Inferior parietal cortex (tissue), 1 donor: ENCODE measurements around the gene FARS2.

ENCODE experiments used
- DNase-seq: peaks from one replicate; pipeline ENCODE4 v3.0.0-alpha.2; 2016; ENCODE audit errors: extremely low spot score

FARS2 gene

DNA sequence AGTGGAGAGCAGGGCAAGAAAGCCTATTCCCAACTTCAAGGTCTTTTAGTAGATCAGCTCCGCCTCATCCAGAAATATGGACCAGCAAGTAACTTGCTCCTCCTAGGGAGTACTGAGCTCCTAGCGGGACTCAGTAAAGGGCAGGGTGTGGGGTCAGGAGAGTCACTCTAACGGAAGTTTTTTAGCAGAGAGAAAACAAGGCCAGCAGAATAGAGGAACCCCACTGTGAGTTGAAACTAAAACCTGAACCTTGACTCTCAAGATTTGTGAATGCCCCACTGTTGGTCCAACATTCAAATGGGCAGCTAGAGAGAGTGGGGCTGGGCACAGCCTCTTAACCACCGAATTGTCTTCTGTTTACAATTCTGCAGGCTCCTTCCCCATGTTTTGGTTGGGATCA is 244.8 kb downstream of the FARS2 start:
- DNase-seq, result no peak

DNA sequence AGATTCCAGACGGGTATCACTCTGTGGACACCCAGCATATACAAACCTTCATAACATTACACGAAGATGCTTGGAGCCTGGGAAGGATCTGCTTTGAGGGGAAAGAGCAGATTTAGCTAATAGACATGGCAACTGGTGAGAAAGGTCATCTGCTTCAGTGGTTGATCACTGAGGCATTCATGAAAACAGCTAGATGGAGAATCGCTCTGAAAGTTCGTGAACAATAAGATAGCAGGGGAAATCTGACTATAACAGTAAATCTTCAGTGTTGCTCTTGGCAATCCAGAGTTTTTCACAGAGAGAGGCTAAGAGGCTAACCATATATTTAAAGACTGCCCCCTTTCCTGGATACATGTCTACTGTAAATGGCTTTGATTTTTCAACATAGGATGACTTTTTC is 245.3 kb downstream of the FARS2 start:
- DNase-seq, result no peak

DNA sequence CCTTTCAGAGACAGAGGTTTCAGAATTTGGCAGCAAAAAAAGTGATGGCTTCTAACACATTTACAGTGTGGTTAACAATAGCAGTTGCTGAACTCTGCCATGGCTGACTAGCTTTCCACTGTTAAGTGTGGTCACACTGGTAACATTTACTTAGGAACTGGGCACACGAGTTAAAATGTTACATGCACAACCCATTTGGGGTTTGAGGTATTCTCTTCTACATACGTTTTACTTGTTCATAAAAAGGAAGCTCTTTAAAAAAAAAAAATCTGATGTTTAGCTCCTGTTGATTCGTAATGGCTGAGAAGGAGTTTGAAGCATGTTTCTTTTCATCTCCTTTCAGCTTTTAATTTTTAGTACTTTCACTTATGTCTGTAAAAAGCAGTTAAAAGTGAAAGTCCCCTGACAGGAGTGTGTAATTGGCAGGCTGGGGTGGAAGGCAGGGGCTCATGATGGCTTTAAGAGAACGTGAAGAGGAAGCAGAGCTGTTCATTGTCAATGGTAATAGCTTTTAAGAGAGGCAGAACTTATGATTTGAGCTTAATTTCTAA is 245.9 kb downstream of the FARS2 start:
- DNase-seq, result no peak

DNA sequence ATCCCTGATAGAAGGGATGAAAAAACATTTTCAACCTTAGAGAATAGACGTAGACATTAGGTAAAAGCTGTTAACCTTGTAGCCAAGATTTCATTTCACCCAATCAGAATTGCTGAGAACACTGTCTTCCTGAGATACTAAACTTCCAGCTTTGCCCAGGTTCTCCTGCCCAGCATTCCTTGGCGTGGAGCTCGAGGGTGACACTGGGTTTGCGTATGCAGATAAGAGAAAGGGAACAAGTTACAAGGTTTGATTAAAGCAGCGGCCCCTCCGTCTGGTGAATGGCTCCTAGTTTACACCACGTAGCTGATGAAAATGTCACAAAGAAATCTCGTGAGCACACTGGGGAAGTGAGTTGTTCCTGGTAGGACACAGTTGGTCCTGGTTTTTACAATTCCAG is 247.8 kb downstream of the FARS2 start:
- DNase-seq, result no peak

DNA sequence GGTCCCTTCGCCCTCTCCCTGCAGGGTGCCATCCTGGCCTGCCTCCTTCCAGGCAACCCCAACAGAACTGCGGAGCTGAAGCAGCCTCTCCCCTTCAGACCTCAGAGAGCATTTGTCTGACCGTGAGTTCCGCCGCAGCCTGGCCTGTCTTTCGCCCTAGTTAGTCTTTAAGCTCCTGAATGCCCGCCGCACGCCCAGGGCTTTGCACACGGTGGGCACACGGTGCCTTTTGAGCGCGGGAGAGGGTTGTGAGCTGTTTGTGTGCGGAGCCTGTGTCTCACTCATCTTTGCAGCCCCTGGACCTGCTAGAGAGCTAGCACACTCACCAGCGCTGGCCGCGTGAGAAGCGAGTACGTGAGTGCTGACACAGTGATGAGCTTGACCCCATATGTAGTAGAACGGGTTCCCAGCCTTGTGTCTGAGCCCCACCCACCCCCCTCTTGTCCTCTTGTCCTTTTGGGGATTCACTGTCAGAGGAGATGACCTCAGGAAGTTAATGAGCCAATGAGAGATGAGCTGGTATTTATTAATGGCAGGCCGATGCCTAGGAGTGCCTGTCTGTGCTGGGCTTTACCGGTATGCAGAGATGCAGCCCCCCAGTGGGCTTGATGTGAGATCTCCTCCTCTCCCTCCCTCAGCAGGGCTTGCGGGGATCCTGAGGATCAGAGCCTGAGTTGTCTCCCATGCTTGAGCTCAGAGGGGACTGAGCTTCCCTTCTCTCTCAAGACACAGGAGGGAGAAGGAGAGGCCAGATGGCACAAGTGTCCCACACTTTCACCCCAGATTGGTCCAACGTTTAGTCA is 249.2 kb downstream of the FARS2 start:
- DNase-seq, result no peak

DNA sequence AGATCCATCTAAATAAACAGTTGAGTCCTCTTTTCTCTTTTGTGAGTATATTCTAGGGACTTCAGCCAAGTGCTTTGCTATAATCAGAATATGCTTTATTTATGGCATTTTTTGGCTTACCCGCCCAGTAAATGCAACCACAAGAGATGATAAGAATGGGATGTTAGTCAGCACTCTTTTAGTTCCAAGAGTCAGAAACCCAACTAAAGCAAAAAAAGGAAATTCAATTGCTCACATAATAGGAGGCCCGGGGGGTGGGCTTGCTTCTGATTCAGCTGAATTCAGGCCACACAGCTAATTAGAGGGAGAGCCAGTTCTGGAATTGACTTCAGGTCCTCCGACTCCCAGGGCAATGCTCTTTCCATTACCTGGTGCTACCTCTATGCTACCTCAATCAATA is 250.6 kb downstream of the FARS2 start:
- DNase-seq, result no peak

DNA sequence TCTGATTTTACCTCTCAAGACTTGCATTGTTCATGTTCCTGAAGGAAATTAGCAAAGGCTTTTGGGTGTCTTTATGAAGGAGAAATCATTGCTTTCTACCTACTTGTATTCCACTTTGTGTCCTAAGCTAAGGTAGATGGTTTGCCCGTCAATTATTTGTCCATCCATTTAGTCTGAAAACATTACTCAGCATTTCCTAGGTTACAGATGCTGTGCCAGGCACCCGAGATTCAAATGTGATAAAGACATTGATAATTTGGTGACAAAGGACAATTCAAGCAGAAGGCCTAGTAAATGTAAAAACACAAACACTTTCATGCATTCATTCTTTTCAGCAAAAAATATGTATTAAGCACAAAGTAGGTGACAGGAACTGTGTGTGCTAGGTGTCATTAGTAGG is 251.1 kb downstream of the FARS2 start:
- no peak for DNase-seq

DNA sequence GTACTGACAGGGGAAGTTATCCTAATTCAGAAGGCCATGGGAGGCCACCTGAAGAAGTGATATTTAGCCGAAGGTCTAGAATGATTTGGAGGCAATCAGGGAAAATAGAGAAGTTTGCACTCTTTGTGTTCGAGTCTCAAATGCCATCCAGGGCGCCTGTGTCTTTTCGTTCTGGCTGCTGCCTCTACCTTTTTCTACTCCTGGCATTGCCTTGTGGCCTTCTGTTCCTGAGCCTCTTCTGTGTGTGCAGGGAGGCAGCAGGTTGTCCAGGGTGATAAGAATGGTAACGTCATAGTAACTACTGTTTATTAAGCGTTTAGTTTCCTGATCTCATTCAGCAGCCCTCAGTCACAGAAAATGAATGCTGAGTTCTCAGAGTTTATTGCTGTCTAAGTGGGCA is 252.1 kb downstream of the FARS2 start:
- DNase-seq, result no peak

DNA sequence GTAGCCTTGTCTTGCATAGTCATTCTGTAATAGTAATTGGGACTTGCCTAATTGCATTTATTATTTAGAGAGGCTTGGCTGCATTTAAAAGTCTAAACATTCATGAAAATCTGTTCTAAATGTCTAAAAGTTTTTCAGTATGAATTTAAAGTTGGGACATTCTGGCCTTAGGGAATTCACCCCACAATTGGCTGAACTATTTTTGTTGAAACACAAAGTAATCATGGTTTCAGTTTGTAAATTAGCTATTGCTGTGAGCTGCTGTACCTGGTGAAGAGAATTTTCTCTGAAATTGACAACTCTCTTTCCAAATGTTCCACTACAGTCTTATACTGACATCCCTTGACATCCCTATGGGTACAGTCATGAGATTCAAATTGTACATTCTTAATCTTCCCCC is 253.0 kb downstream of the FARS2 start:
- DNase-seq, result no peak

DNA sequence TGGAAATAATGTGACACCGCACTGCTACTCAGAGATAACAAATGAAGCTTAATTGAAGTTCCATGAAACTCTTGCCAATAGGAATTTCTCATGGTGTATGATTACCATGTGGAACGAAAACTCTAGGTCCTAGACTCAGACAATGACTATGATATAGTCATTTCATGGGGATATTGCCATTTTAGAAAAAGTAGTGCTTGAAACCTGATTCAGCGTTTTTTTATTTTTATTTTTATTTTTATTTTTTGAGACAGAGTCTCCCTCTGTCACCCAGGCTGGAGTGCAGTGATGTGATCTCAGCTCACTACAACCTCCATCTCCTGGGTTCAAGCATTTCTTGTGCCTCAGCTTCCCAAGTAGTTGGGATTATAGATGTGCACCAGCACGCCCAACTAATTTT is 253.9 kb downstream of the FARS2 start:
- no peak for DNase-seq

DNA sequence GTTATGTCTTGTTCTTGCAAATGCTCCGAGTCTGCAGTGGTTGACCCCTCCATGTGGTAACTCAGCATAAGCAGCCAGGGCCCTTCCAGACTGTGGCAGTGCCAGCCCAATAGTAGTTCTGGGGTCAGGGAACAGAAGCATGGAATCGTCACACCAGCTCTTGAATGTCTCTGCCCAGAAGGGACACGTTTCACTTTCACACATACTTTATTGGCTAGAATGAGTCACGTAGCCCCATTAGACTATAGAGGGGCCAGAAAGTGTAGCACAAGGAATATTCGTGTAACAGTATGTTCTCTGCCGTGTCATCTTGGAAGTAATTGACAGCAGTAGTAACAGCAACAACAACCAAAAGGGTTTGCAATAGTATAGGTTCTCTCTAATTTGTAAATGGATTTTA is 254.7 kb downstream of the FARS2 start:
- no peak for DNase-seq

DNA sequence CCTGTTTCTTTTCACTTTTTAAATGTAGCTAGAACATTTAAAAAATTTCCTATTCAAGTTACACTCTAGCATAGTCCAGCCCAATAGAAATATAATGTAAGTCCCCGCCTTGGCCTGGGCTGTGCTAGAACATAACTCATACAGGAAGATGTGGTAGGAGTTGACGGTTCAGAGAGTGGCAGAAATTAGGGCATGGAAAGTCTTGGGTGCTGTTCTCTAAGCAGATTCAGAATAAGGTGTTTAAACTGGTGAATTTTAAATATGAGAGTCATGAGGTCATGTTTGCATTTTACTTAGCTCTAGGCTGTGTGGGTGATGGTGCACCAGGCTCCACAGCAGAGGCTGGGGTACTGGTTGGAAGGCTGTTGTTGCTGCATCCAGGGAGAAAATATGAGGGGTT is 256.5 kb downstream of the FARS2 start:
- DNase-seq, result no peak

DNA sequence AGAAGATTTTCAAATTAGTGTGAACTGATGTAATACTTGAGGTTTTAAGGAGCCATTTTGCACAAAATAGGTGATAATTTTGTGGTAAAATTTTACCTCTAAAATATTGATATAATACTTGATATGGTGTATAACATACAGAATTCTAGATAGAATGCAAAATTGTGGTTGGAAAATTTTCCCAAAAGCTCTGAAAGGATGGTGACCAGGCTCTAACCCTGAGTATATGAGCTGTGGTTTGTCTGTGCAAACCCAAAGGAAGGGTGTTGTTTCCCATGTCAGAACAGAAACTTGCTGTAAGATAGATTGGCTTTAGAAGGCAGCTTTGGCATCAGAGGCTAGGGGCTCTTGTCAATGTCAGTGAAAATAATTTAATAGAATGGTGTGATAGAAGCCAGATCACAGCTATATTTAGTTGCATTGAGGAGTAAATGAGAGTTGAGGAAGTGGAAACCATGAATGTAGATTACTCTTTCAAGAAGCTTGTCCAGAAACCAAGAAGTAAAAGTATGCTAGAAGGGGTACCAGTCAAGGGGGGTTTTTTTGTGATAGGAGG is 257.7 kb downstream of the FARS2 start:
- no peak for DNase-seq

DNA sequence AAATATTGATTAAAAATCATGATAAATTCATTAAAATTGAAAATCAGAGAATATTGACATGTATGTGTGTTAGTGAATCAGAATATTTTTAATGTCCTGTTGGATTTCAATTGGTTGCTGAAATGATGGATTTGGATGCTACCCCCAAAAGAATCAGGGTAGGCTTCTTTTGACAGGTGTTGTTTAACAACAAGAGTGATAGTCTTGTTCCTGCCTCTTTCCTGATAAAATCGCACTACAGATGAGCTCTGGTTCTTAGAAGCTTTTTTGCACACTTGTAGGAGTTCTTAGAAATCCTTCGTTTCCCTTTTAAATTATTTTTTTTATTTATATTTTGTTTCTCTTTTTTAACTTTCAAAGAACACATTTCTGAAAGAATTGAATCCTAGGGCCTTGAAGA is 259.5 kb downstream of the FARS2 start:
- DNase-seq, result no peak

DNA sequence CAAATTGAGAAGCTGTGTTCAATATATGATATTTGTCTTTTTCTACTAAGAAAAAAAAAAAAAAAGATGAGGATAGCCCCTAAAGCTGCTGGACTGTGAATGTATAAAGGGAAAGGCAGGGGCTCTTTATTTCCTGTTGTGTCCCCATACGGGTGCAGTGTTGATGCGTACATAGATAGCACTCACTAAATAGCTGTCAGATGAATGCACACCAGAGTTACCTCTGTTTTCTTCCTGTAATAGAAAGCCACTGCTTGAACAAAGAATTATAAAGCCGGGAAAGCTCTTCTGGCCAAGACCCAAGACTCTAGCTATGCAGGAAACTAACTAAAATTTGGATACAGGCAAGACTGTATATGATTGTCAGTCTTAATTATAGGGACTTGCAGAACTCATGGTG is 260.0 kb downstream of the FARS2 start:
- no peak for DNase-seq

DNA sequence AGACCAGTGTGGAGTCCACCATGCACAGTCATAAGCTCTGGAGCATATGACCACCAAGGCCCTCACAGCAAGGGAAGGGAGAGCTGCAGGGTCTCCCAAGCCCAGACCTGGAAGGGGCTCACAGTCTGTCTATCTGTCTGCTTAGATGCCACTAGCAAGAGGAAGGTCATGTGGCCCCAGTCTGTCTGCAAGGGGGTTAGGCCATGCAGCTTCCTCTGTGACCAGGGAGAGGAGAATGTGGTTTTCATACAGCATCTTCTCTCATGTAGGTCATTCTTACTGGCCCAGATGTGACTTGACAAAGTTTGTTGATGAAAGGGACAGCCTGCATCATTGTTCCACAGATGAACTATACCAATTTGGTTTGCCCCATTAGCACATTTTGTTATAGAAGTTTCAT is 260.8 kb downstream of the FARS2 start:
- DNase-seq, result no peak

DNA sequence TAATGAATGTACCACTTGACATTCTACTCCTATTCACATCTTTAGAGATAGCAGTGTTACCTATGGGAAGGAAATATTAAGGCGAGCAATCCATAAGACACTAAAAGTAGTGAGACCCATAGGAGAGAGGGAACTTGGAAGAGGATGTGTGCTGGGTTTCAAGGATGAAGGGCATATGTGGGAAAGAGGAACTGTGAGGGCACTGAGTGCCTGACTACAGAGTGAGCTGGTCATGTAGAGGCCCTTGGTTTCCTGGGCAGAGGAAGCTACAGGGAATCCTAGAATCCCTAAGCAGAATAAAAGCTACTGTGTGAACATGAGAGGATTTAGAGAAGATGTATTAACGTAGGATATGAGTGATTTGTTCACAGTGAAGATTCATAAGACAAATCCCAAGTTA is 262.8 kb downstream of the FARS2 start:
- DNase-seq, result no peak

DNA sequence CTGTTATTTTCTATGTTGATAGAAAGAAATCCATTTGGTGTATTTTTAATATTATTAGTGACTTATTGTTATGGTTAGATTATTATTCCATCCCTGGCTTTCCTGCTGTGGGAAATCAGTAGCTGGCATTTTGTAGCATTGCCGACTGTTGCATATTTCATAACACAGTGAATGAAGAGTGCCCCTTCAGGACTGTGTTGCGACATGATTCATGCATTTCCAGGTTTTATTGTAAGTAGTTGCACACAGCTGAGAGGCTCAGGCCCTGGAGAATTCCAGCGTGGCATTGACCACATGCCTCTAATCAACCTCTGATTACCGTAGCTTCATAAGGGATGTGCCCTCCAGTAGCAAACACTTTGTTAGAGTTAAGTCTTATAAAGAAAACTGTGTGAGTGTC is 263.9 kb downstream of the FARS2 start:
- no peak for DNase-seq

DNA sequence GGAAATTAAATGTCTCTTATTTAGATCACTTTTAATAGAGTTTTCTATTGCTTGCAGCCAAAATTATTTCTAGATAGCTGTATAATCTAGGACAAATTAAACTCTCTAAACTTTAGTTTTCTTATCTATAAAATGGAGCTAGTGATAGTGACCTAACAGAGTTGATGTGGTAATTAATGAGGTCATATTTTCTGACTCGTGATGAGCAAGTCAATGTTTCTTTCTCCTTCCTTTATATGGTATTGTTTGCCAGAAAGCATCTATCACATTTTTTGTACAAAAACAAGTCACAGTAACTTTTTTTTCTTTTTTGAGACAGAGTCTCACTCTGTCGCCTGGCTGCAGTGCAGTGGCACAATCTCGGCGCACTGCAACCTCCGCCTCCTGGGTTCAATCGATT is 267.7 kb downstream of the FARS2 start:
- no peak for DNase-seq

DNA sequence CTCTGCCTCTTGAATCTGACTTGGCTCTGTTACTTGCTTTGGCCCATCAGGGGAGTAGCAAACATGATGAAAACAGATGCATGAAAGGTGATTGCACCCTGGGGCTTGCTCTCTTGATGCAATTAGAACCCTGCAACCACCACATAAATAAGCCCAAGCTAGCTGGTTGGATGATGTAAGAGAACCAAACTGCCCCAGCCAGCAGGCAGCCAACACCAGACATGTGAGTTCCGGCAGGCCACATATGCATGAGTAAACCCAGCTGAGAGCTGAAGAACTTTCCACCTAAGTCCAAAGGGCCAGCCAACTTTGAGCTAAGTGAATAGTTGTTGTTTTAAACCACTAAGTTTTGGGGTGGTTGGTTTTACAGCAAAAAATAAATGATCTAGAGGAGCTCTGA is 268.4 kb downstream of the FARS2 start:
- DNase-seq, result no peak

DNA sequence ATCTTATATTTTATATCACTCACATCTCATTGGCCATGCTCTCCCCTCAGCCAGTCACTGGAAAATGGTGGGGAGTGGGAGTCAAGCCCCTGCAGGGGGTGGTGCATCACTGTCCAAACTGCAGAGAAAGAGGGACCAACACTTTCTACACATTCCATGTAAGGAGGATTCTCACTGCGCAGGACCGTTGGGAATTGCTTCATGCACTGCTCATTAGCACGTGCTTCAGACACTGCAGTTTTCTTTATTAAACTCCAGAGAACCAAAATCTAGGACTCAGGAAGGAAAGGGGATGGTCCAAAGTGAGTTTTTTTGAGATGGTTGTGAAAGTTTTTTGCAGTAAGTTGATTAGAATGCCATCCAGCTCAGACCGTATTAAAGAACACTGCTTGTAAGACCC is 269.8 kb downstream of the FARS2 start:
- DNase-seq, result no peak

DNA sequence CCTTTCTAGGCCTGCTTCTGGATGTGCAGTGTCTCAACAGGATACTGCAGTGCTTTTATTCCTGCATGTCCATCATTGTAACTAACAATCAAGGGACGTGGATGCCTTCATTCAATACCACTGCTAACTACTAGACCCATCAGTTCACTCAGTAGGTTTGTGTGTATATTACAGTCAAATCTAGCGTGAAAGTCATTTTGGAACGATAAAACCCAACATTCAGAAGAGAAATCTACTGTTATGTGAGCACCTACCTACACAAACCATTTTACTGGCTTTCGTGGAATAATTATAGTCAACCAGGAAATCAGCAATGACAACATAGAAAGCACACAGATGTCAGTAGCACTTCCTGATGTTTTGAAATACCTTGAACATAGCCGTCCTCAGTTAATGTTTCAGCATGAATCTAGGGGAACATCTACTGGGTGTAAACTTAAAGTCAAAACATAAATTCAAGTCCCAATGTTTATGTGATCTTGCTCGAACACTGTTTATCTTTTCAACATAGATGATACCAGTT is 270.6 kb downstream of the FARS2 start:
- no peak for DNase-seq

DNA sequence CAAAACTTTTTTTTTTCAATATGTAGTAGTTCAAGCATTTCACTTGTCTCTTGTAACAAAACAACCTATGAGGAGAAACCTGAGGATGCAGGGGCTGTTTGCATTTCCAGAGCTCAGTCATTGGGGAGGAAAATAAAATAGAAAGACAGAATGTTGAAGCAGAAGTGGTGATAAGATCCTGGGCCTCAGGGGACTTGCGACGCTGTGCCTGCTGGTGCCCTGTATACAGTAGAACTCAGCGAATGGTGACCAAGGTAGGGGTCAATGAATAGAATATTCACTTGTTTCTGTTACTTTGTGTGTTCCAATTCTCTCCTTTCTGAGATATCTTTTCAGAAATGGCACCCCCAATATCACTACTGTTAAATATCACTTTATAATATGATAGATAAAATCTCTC is 271.6 kb downstream of the FARS2 start:
- no peak for DNase-seq
